Activated naive CD8-positive, alpha-beta T cell treated with anti-CD3 and anti-CD28 coated beads, Interleukin-2, amount 50 U/mL, for 24 hours (primary cell): Measurements from ENCODE around the gene RABL6.

Source experiments
- ATAC-seq: fragments of 150-1000 bp; cut with Tn5 transposase; one replicate; pipeline ENCODE4 v1.10.0; 2021
- DNase-seq: peaks from one replicate; pipeline ENCODE4 v3.0.0; 2021
- H3K27ac Mint-ChIP-seq: one replicate; pipeline ENCODE4 v1.8.0; 2021; ENCODE audit warnings: mild to moderate bottlenecking, mixed read lengths
- H3K27me3 Mint-ChIP-seq: one replicate; pipeline ENCODE4 v1.8.0; 2021; ENCODE audit warnings: mixed read lengths
- H3K36me3 Mint-ChIP-seq: one replicate; pipeline ENCODE4 v1.8.0; 2021; ENCODE audit warnings: low read depth, mixed read lengths
- H3K4me1 Mint-ChIP-seq: one replicate; pipeline ENCODE4 v1.8.0; 2021; ENCODE audit warnings: mixed read lengths
- H3K4me3 Mint-ChIP-seq: one replicate; pipeline ENCODE4 v1.8.0; 2021; ENCODE audit warnings: mild to moderate bottlenecking, moderate library complexity, mixed read lengths
- H3K9me3 Mint-ChIP-seq: one replicate; pipeline ENCODE4 v1.8.0; 2021; ENCODE audit warnings: mixed read lengths

Gene RABL6

DNA sequence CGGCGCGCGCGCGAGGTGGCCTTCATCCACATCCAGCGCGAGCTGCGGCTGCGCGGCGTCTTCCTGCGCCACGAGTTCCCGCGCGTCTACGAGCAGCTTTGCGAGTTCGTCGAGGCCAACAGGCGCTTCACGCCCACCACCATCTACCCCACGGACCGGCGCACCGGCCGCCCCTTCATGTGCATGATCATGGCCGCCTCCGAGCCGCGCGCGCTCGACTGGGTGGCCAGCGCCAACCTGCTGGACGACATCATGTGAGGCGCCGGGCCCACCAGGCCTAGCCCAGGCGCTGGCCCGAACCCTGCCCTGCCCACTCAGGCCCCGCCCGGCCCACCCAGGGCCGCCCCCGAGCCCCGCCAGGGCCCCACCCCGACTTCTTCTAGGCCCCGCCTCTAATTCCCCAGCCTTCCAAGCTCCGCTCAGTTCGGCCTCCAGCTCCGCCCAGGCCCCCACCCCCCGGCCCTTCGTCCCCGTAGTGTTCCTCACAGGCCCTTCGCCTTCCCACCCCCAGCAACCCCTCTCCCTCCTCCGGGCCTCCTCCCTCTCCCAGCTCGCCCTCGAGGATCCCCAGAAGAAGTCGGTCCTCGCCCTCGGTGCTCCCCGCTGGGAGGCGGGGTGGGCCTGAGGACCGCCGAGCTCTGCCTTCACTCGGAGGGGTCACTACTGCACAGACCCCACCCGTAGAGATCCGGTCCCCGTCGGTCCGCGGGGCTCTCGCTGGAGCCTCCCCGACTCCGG, 39.5 kb downstream of the RABL6 start:
- no peak for DNase-seq
- Mint-ChIP-seq H3K4me3 (peak overlapping the region; percentile 87), H3K27me3 (peaks cover 14% of the 10 kb centered on the region), H3K9me3 (no peaks in the 10 kb centered on the region), H3K27ac (peak overlapping the region; percentile 81), H3K36me3 (no peaks in the 10 kb centered on the region), H3K4me1 (peaks cover 24% of the 10 kb centered on the region)
- ATAC-seq = no peak

- ATAC-seq (peak; percentile 41), DNase-seq (peak; percentile 89)
- no peaks in the 10 kb centered on the region for H3K36me3 Mint-ChIP-seq
- H3K4me3 Mint-ChIP-seq = peak overlapping the region; percentile 87
- H3K27me3 Mint-ChIP-seq = peaks cover 14% of the 10 kb centered on the region
- peaks cover 21% of the 10 kb centered on the region for H3K4me1 Mint-ChIP-seq
- no peaks in the 10 kb centered on the region for H3K9me3 Mint-ChIP-seq
- H3K27ac Mint-ChIP-seq = peak overlapping the region; percentile 81
Measured at GRCh38 chr9:136847826-136848392, 40.2 kb downstream of the RABL6 start.

GRCh38 chr9:136848393-136849037, 40.8 kb downstream of the RABL6 start:
- H3K9me3 Mint-ChIP-seq = no peaks in the 10 kb centered on the region
- peak overlapping the region; percentile 88 for H3K27ac Mint-ChIP-seq
- peak overlapping the region; percentile 87 for H3K4me3 Mint-ChIP-seq
- H3K4me1 Mint-ChIP-seq = peaks cover 19% of the 10 kb centered on the region
- peak; percentile 0 for ATAC-seq
- DNase-seq = no peak
- H3K36me3 Mint-ChIP-seq = no peaks in the 10 kb centered on the region
- H3K27me3 Mint-ChIP-seq = peaks cover 14% of the 10 kb centered on the region

GRCh38 chr9:136849038-136849959, 41.6 kb downstream of the RABL6 start, which contains the start of gene PHPT1:
Gene PHPT1, plus strand, starts transcription at chr9:136849409. Its CDS starts 22 bp downstream, at chr9:136849431.
- Mint-ChIP-seq H3K27me3 (peaks cover 14% of the 10 kb centered on the region), H3K4me1 (peaks cover 17% of the 10 kb centered on the region), H3K9me3 (no peaks in the 10 kb centered on the region), H3K27ac (peak within 1 kb of the TSS; percentile 88), H3K4me3 (peak within 1 kb of the TSS; percentile 87), H3K36me3 (no peaks in the 10 kb centered on the region)
- ATAC-seq = peak; percentile 83
- DNase-seq = peak; percentile 97

DNA sequence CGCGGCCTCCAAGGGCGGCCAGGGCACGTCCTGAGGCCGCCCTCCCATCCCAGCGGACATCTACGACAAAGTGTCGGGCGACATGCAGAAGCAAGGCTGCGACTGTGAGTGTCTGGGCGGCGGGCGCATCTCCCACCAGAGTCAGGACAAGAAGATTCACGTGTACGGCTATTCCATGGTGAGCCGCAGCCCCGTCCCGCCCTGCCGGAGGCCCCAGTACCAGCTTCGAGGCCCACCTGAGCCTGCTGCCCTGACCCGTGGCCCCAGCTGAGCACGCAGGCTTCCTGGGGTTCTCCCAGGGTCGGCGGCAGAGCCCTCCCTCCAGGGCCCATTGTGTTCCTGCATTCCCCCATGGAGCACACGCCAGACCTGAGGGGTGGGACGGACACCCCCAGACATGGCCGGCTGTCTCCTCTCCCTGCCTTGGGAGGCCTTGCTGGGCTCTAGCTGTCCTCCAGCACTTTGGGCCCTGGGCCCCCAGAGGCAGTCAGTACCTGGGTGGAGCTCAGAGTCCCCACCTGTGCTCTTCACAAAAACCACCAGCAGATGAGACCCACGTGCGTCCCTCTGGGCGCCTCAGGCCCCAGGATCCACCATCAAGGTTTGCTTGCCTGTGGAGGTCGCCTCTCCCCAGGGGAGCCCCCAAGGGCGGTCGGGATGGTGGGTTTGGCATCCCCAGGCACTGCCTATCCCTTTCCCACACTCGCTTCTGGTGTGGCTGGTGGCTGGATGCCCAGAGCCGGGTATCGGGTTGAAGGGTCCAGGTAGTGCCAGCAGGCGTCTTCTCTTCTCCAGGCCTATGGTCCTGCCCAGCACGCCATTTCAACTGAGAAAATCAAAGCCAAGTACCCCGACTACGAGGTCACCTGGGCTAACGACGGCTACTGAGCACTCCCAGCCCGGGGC, 42.5 kb downstream of the RABL6 start:
- H3K4me3 Mint-ChIP-seq = peak overlapping the region; percentile 87
- H3K27me3 Mint-ChIP-seq = peaks cover 13% of the 10 kb centered on the region
- H3K36me3 Mint-ChIP-seq = no peaks in the 10 kb centered on the region
- H3K4me1 Mint-ChIP-seq = peaks cover 15% of the 10 kb centered on the region
- DNase-seq (no peak), ATAC-seq (no peak)
- no peak overlapping the region for H3K27ac Mint-ChIP-seq
- no peaks in the 10 kb centered on the region for H3K9me3 Mint-ChIP-seq

- no peak for DNase-seq
- peaks cover 15% of the 10 kb centered on the region for H3K4me1 Mint-ChIP-seq
- ATAC-seq = no peak
- H3K27ac Mint-ChIP-seq = no peak overlapping the region
- no peak overlapping the region for H3K4me3 Mint-ChIP-seq
- H3K9me3 Mint-ChIP-seq = no peaks in the 10 kb centered on the region
- peaks cover 11% of the 10 kb centered on the region for H3K27me3 Mint-ChIP-seq
- no peaks in the 10 kb centered on the region for H3K36me3 Mint-ChIP-seq
Measured at GRCh38 chr9:136850866-136851775, 43.4 kb downstream of the RABL6 start.

DNA sequence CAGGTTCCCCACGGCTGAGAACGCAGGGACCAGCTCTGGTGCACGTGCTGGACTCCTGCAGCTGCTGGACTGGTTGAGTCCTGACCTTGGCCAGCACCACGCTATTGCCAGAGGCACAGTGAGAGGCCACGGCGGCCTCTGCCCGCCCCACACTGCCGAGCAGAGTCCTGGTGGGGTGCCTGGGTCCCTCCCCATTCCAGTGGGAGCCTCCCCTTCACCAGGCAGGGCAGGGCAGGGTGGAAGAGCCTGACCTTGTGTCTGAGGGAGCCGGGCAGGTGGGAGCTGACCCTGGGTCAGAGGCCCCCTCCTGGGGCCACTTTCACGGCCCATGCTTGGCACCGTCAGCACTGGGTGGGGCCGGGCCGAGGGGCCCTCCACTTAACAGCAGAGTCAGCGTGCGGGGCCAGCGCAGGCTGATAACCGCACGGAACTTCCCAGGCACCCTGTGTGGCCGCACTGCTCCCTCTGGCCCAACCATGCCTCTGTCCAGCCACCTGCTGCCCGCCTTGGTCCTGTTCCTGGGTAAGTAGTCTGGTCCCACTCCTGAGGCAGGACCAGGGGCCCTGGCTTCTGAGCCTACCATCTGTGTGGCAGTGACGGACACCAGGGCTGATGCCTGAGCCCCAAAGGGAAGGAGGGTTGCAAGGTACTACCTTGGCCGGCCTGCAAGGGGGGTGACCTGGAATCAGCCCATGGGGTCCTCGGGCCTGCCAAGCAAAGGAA, 44.4 kb downstream of the RABL6 start, which contains the start of gene MAMDC4:
MAMDC4 (plus strand) TSS at position 406 of the 723 bp plus-strand sequence; CDS start at position 477, 71 bp downstream.
- no peak for DNase-seq
- no peak for ATAC-seq
- Mint-ChIP-seq H3K27me3 (peaks cover 7% of the 10 kb centered on the region), H3K4me1 (peaks cover 13% of the 10 kb centered on the region), H3K36me3 (no peaks in the 10 kb centered on the region), H3K27ac (no peak within 1 kb of the TSS), H3K9me3 (no peaks in the 10 kb centered on the region), H3K4me3 (no peak within 1 kb of the TSS)

DNA sequence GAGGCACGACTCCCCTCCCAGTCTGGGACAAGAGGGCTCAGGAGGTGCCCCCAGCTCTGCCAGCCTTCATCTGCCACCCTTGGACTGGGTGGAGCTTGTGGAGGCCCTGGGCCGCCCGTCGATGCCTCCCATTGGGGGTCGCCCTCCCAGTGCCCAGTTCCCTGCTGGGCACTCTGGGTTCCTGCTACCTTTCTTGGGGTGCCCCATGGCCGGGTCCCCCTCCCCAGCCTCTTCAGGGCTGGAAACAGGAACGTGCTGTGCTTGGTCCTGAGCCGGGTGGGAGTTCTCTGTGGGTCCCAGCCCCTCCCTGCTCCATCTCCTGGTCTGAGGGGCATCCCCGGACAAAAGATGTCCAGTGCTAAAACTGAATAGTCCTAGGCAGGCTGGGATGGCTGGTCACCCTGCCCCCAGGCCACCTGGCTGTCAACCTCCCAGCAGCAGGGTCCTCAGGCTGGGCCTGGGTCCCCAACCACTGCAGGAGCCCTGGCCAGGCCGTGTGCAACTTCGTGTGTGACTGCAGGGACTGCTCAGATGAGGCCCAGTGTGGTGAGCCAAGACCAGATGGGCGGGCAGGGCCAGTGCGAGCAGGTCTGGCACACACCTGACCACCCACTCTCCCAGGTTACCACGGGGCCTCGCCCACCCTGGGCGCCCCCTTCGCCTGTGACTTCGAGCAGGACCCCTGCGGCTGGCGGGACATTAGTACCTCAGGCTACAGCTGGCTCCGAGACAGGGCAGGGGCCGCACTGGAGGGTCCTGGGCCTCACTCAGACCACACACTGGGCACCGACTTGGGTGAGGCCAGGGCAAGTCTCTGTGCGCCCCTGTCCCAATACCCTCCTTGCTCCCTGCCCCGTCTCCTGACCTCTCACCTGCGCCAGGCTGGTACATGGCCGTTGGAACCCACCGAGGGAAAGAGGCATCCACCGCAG, 45.2 kb downstream of the RABL6 start:
- Mint-ChIP-seq H3K27ac (no peak overlapping the region), H3K4me3 (no peak overlapping the region), H3K4me1 (peaks cover 9% of the 10 kb centered on the region), H3K27me3 (peaks cover 2% of the 10 kb centered on the region), H3K9me3 (no peaks in the 10 kb centered on the region), H3K36me3 (no peaks in the 10 kb centered on the region)
- DNase-seq = no peak
- ATAC-seq = no peak

DNA sequence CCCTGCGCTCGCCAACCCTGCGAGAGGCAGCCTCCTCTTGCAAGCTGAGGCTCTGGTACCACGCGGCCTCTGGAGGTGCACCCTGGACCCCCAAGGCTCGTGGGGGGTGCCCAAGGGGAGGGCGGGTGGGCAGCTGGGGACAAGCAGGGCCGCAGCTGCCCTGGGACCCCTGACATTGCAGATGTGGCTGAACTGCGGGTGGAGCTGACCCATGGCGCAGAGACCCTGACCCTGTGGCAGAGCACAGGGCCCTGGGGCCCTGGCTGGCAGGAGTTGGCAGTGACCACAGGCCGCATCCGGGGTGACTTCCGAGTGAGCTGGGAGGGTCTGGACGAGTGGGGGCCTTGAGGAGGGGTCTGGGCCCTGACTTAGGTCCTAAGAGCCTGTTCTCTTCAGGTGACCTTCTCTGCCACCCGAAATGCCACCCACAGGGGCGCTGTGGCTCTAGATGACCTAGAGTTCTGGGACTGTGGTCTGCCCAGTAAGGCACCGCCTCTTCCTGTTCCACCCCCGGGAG, 45.9 kb downstream of the RABL6 start:
- ATAC-seq = no peak
- Mint-ChIP-seq H3K27ac (no peak overlapping the region), H3K27me3 (no peaks in the 10 kb centered on the region), H3K4me3 (no peak overlapping the region), H3K9me3 (no peaks in the 10 kb centered on the region), H3K36me3 (no peaks in the 10 kb centered on the region), H3K4me1 (peaks cover 7% of the 10 kb centered on the region)
- DNase-seq = no peak

DNA sequence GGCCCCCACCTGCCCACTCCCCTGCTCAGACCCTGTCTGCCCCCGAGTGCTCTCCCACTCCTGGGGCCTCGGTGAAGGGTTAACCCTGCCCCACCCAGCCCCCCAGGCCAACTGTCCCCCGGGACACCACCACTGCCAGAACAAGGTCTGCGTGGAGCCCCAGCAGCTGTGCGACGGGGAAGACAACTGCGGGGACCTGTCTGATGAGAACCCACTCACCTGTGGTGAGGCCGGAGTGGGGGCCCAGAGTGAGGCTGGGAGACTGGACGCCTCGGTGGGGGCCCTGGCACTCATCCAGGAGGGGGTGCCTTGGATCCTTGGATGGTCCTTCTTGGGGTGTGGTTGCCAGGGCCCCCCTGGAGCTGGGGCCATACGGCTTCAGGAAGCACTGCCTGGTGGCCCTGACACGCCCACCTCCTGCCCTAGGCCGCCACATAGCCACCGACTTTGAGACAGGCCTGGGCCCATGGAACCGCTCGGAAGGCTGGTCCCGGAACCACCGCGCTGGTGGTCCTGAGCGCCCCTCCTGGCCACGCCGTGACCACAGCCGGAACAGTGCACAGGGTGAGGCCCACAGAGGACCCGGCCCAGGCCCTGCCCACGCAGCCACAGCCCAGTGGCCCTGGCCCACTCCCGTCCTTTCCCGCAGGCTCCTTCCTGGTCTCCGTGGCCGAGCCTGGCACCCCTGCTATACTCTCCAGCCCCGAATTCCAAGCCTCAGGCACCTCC, 46.5 kb downstream of the RABL6 start:
- Mint-ChIP-seq H3K36me3 (no peaks in the 10 kb centered on the region), H3K27ac (no peak overlapping the region), H3K27me3 (no peaks in the 10 kb centered on the region), H3K4me1 (peaks cover 3% of the 10 kb centered on the region), H3K9me3 (no peaks in the 10 kb centered on the region), H3K4me3 (no peak overlapping the region)
- DNase-seq (no peak), ATAC-seq (no peak)
